ENCODE results near the gene DDX11. TPM values are rescaled to one million over a fixed set of nuclear protein-coding genes. Genes with fewer than 3 reads are reported as not detected.
"Not testable (repeated sequence)": the region's sequence is repeated elsewhere in the genome, so short reads cannot be mapped to it uniquely, and the experiment has no call there.

DDX11 gene
- total and polyA plus RNA-seq, 9 donors: 4.2 to 41.4 (median 15.3) TPM

DNA sequence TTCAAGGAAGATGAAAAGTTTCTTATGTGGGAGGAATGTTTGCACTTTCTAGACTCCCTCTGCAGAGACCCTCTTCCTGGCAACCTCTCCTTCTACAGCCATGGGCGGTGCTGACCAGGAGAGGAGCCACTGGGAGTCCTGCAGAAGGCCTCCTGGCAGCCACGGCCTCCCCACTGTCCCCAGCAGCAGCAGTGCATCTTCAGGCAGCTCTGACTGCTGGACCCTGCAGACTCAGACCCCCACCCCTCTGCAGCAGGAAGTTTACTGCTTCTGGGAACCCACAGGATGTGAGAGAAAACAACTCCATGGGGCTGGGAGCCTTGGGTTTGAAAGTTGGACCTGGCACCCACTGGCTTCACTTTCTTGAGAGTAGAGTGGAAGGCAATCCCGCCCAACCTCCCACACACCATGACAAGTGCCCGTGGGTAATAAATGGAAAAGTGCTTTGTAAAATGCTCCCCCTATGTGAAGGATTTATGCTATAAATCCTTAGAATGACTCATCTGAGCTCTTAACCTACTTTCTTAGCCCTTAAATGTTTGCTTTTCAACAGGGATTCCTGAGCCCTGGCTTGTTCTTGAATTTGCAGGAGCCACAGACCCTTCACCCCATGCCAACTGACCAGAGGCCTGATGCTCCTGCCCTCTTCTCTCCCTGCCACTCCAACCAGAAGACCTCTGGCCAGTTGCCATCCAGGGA lies 37.5 kb upstream of the DDX11 start:
- WGBS, 3 donors: 53 to 61% (median 59%) methylated on average over 4 of the region's 4 CpGs
- H3K27me3 ChIP-seq: no peaks in the 10 kb centered on the region
- no peak overlapping the region for H3K27ac ChIP-seq
- intact Hi-C loops (cut with DNase I): no loop called here
- no peak for DNase-seq
- no peaks in the 10 kb centered on the region for H3K36me3 ChIP-seq
- no peaks in the 10 kb centered on the region for H3K9me3 ChIP-seq
- H3K4me3 ChIP-seq: no peak overlapping the region
- TF ChIP-seq, protein P1, sequence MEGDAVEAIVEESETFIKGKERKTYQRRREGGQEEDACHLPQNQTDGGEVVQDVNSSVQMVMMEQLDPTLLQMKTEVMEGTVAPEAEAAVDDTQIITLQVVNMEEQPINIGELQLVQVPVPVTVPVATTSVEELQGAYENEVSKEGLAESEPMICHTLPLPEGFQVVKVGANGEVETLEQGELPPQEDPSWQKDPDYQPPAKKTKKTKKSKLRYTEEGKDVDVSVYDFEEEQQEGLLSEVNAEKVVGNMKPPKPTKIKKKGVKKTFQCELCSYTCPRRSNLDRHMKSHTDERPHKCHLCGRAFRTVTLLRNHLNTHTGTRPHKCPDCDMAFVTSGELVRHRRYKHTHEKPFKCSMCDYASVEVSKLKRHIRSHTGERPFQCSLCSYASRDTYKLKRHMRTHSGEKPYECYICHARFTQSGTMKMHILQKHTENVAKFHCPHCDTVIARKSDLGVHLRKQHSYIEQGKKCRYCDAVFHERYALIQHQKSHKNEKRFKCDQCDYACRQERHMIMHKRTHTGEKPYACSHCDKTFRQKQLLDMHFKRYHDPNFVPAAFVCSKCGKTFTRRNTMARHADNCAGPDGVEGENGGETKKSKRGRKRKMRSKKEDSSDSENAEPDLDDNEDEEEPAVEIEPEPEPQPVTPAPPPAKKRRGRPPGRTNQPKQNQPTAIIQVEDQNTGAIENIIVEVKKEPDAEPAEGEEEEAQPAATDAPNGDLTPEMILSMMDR (IDR thresholded peaks at IDR 0.05): no peak
- TF ChIP-seq POLR2A (IDR thresholded peaks at IDR 0.05) (no peak), EP300 (IDR thresholded peaks at IDR 0.05) (no peak)
- H3K4me1 ChIP-seq (ENCODE audit: insufficient read depth): no peaks in the 10 kb centered on the region

DNA sequence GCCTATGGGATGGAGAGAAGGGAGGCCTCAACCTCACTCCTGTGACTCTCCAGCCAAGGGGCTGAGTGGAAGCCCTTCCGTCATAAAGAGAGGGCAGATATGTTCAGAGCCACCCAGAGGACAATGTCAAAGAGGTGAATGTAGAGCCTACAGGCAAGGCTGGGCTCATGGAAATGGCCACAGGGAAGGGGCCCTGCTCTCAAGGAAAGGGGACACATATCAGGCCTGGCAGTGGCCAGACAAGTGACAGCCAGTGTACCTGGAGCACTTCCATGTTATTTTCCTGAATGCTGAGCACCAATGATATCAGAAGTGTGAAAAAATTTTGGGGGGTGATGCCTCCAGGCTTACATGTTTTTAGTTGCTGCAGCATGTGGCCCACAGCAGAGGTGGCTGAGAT lies 36.6 kb upstream of the DDX11 start:
- no peaks in the 10 kb centered on the region for H3K36me3 ChIP-seq
- intact Hi-C loops (cut with DNase I): no loop called here
- no peaks in the 10 kb centered on the region for H3K27me3 ChIP-seq
- TF ChIP-seq EP300 (IDR thresholded peaks at IDR 0.05) (no peak), POLR2A (IDR thresholded peaks at IDR 0.05) (no peak)
- TF ChIP-seq, protein P1 (IDR thresholded peaks at IDR 0.05): no peak
- no peak overlapping the region for H3K27ac ChIP-seq
- no peak overlapping the region for H3K4me3 ChIP-seq
- WGBS, 3 donors: 96 to 100% (median 100%) methylated on average over 1 of the region's 1 CpG
- no peak for DNase-seq
- H3K9me3 ChIP-seq: no peaks in the 10 kb centered on the region
- H3K4me1 ChIP-seq (ENCODE audit: insufficient read depth): no peaks in the 10 kb centered on the region

DNA sequence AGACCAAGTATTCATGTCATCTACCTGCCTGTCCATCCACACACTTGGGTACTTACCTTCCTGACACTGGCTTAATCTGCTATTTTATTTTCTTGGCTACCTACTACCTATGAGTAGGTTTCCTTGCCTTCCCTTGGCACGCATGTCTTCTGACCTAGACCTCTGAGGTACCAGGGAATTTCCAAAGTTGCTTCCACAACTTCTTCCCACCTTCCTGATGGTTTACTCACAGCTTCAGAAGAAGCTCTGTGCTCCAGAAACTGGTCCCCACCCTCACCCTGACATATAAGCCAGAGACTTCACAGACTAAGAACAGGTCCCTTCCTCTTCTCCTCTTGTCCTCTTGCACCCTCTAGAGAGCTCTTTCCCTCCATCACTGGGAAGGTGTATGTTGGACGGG lies 35.7 kb upstream of the DDX11 start:
- 92 to 96% (median 92%) methylated on average over 2 of the region's 2 CpGs for WGBS, 3 donors
- TF ChIP-seq EP300 (IDR thresholded peaks at IDR 0.05) (no peak), POLR2A (IDR thresholded peaks at IDR 0.05) (no peak)
- Histone ChIP-seq H3K4me1 (ENCODE audit: insufficient read depth) (no peaks in the 10 kb centered on the region), H3K27ac (no peak overlapping the region), H3K9me3 (no peaks in the 10 kb centered on the region), H3K27me3 (no peaks in the 10 kb centered on the region), H3K36me3 (no peaks in the 10 kb centered on the region), H3K4me3 (no peak overlapping the region)
- intact Hi-C loops (cut with DNase I): no loop called here
- DNase-seq: no peak

DNA sequence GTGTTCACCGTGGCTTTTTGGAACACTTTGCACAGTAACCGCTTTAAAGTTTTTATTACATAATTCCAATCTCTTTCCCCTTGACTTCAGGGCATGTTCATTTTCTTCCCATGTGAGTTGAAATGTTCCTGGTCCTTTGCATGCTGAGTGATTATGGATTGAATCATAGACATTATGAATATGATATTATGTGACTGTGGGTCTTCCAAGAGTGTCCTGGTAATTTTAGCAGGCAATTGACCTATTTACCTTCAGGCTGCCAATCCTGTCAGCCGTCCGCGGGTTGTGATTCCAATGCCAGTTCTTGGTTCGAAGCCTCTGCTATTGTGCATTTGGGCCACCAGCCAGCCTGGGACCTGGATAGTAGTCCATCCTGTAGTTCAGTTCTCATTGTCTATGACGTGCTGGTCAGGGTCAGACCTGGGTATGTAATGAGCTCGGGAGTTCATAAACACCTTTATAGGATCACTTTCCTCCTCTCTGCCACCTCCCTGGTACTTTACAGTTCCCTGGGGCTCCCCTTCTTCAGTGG lies 32.6 kb upstream of the DDX11 start:
- no peak overlapping the region for H3K4me3 ChIP-seq
- no peak overlapping the region for H3K27ac ChIP-seq
- H3K27me3 ChIP-seq: no peaks in the 10 kb centered on the region
- no peaks in the 10 kb centered on the region for H3K4me1 ChIP-seq (ENCODE audit: insufficient read depth)
- no peaks in the 10 kb centered on the region for H3K9me3 ChIP-seq
- TF ChIP-seq EP300 (IDR thresholded peaks at IDR 0.05) (no peak), POLR2A (IDR thresholded peaks at IDR 0.05) (no peak)
- TF ChIP-seq, protein P1 (IDR thresholded peaks at IDR 0.05): no peak
- intact Hi-C loops (cut with DNase I): no loop called here
- DNase-seq: no peak
- no peaks in the 10 kb centered on the region for H3K36me3 ChIP-seq
- WGBS, 3 donors: 93 to 96% (median 95%) methylated on average over 8 of the region's 8 CpGs

DNA sequence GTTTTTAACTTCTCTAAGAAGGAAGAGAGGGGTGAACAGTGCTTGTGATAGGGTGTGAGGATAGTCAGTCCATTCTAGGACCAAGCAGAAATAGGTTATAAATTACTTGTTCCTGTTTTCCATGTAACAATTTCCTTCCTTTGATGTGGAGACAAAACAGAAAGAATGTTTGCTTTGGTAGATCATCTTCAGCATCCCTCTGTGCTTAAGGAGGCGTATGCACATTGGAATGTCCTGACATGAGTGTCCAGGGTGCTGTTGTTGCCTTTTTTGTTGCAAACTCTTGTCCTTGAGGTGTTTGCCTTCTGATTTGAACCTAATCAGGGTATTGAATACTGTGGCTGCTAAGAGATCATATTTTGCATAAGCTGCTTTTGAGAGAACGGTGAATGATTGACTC lies 23.5 kb upstream of the DDX11 start:
- H3K27ac ChIP-seq; H3K9me3 ChIP-seq; H3K4me3 ChIP-seq; H3K36me3 ChIP-seq; DNase-seq; H3K27me3 ChIP-seq; H3K4me1 ChIP-seq (ENCODE audit: insufficient read depth); intact Hi-C loops (cut with DNase I): not testable (repeated sequence)
- 82 to 87% (median 85%) methylated on average over 2 of the region's 2 CpGs for WGBS, 3 donors

DNA sequence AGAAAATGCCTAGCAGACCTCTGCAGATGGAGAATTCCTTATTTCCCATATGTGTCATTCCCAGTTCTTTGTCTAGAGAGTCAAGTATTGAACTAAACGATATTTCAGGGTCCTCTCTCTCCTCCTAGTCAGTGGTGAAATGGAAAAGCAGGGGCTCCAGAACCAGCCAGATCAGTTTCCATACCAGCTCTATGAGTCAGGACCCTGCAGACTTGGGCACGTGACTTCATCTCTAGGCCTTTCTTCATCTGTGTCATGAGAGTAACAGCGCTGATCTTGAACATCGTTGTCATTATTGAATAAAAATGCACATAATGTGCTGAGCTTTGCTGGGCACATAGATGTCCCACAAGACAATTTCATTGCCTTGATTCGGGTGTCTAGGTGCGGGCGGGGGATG lies 23.1 kb upstream of the DDX11 start:
- H3K9me3 ChIP-seq; H3K4me1 ChIP-seq (ENCODE audit: insufficient read depth); intact Hi-C loops (cut with DNase I); H3K36me3 ChIP-seq; H3K4me3 ChIP-seq; H3K27me3 ChIP-seq; H3K27ac ChIP-seq; DNase-seq: not testable (repeated sequence)
- 97 to 98% (median 97%) methylated on average over 7 of the region's 7 CpGs for WGBS, 3 donors

DNA sequence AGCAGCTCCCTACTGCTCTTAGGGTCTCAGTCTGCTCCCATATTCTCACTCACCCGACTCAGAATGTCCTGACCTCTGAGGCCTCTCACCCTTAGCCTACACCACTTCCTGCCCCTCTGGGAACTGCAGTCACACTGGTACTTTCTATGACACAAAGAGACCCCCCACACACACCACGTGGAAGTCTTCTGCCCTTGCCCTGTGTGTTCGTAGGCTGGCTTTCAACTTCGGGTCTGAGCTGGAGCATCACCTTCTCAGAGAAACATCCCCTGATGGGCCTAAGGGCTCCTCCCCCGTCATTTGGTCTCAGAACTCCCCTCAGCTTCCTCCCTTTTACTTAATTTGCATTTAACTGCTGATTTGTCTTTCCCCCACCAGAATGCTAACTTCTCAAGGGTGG lies 22.0 kb upstream of the DDX11 start:
- H3K36me3 ChIP-seq; DNase-seq; H3K27me3 ChIP-seq; H3K27ac ChIP-seq; H3K4me3 ChIP-seq; intact Hi-C loops (cut with DNase I); H3K9me3 ChIP-seq; H3K4me1 ChIP-seq (ENCODE audit: insufficient read depth): not testable (repeated sequence)
- 62 to 78% (median 67%) methylated on average over 5 of the region's 5 CpGs for WGBS, 3 donors

DNA sequence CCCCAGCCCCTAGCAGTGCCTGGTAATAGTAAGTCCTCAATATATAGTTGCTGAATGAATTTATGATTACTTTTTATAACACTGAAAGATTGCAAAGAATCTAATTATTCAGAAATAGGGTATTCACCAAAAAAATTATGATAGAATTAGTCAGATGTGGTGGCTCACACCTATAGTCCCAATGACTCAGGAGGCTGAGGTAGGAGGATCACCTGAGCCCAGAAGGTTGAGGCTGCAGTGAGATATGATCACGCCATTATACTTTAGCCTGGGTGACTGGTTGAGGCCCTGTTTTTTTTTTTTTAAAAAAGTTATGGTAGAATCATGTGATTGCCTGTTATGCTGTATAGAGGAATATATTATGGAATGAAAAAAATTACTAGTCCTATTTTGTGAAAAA lies 21.5 kb upstream of the DDX11 start:
- H3K9me3 ChIP-seq; H3K4me3 ChIP-seq; DNase-seq; H3K4me1 ChIP-seq (ENCODE audit: insufficient read depth); H3K27ac ChIP-seq; intact Hi-C loops (cut with DNase I); H3K36me3 ChIP-seq; H3K27me3 ChIP-seq: not testable (repeated sequence)
- 78 to 100% (median 93%) methylated on average over 1 of the region's 1 CpG for WGBS, 3 donors

All from ovary (tissue), 9 donors.